Heart right ventricle (tissue), 16 donors: Measurements from ENCODE around the gene UMODL1. TPM values are rescaled to one million over a fixed set of nuclear protein-coding genes. Genes with fewer than 3 reads are reported as not detected.
"Not testable (repeated sequence)": the region's sequence is repeated elsewhere in the genome, so short reads cannot be mapped to it uniquely, and the experiment has no call there.

Source experiments
- ATAC-seq, 8 donors: fragments of 200-7000 bp; cut with Tn5 transposase; one replicate each; pipeline ENCODE4 v1.9.1; 2020; ENCODE audit warnings: mild to moderate bottlenecking in 8 of 8, moderate library complexity in 8 of 8, moderate number of reproducible peaks in 1 of 8
- DNase-seq, 2 donors: peaks; one replicate each; pipeline ENCODE4 v3.0.0-alpha.2; 2020
- H3K27ac ChIP-seq, 10 donors: fragments of 200-600 bp; sonication (generic) in 2 of 10; one replicate each; pipeline versions ENCODE4 v1.5.0 to v1.8.0; 2020 to 2022; ENCODE audit warnings: mild to moderate bottlenecking in 3 of 10
- H3K27me3 ChIP-seq, 7 donors: fragments of 200-600 bp; one replicate each; pipeline ENCODE4 v1.8.0; 2021 to 2022; ENCODE audit warnings: mild to moderate bottlenecking in 2 of 7
- H3K36me3 ChIP-seq, 9 donors: fragments of 200-600 bp; sonication (generic) in 1 of 9; one replicate each; pipeline versions ENCODE4 v1.5.0 to v1.8.0; 2020 to 2022; ENCODE audit warnings: mild to moderate bottlenecking in 2 of 9
- H3K4me1 ChIP-seq, 9 donors: fragments of 200-600 bp; sonication (generic) in 1 of 9; one replicate each; pipeline versions ENCODE4 v1.5.0 to v1.8.0; 2020 to 2022; ENCODE audit warnings: mild to moderate bottlenecking in 4 of 9
- H3K4me3 ChIP-seq, 10 donors: fragments of 200-600 bp; sonication (generic) in 2 of 10; one replicate each; pipeline versions ENCODE4 v1.5.0 to v1.8.0; 2020 to 2022; ENCODE audit warnings: mild to moderate bottlenecking in 7 of 10, moderate library complexity in 2 of 10
- H3K9me3 ChIP-seq, 11 donors: fragments of 200-600 bp in 10 of 11; sonication (generic) in 2 of 11; one replicate each; pipeline versions ENCODE4 v1.5.0 to v1.8.0; 2013 to 2022; ENCODE audit warnings: mild to moderate bottlenecking in 2 of 11, control low read depth in 1 of 11, moderate library complexity in 1 of 11
- WGBS, 2 donors: extraction: QIAGEN DNeasy Blood & Tissue Kit; methylation state at CpG; one replicate each; pipeline ENCODE4 v1.1.7; 2013; ENCODE audit warnings: inconsistent platforms in 1 of 2; 5-methylcytosine and 5-hydroxymethylcytosine counted together
- intact Hi-C, 10 donors: fragments of 100-400 bp; cut with DNase I; formaldehyde crosslinking; loops; one replicate each; pipeline versions ENCODE4 v1.11.1 to v1.14.2; 2022
- polyA plus RNA-seq, 2 donors: library from polyadenylated mRNA; stranded (reverse); fragments of 200-250 nt; gene quantifications; one replicate each; pipeline ENCODE4 v1.2.3, GENCODE V29; 2013
- total RNA-seq, 10 donors: library from RNA; stranded (reverse); fragmentation: NEBNext Ultra II Directional in 3 of 10; extraction: Animal tissue kit (Norgen Biotek cat#: 25700) in 3 of 10; gene quantifications; one replicate each; pipeline versions ENCODE4 v1.2.1 to v1.2.4, GENCODE V29; 2021 to 2023
- TF ChIP-seq, protein P1 (sequence below), 9 donors: fragments of 200-600 bp; sonication (generic) in 2 of 9; IDR thresholded peaks; one replicate each; pipeline versions ENCODE4 v1.5.0 to v1.8.0; 2021 to 2022; ENCODE audit warnings: antibody characterized with exemption in 9 of 9, mild to moderate bottlenecking in 5 of 9, moderate library complexity in 1 of 9
- donor health status: Arrhythmogenic right ventricular cardiomyopathy.
- donor health status: ischemic (EF 13 %, LVEDD 7.1; RV severe dilation, severe dysfunction).
- donor health status: healthy with polysubstance abuse.
- donor health status: DM: no; HTN: yes; CAD: no.
- donor health status: DM: no; HTN: no; CAD: no.
- donor health status: ischemic (EF 25% LVEDD 6.9; RV normal size, moderate dysfunction).
- donor health status: ischemic (EF 25% LVEDD 5.7; RV mildly dilated, moderate dysfunction).
- donor health status: healthy.
- donor health status: DM: yes; HTN: yes; CAD: no.
- donor health status: Ischemic cardiomyopathy.
- donor health status: ischemic (EF 35%, LVEDD 5.7; RV mildly dilated, moderate dysfunction).
- donor health status: nonischemic (EF 11% LVEDD 7.7; RV severe dilation, severe dysfunction).
- donor health status: DM: yes; HTN: yes; CAD: no.
- donor health status: PGD.
- donor health status: ischemic (EF 29% LVEDD 5.4; RV normal size, mild dysfunction).
- donor health status: nonischemic (EF 23%, LVEDD 6.1; RV moderate dilation, normal function).

UMODL1 gene
- total and polyA plus RNA-seq, 12 donors: 0.13 to 0.31 (median 0.25) TPM; not detected in 9

- DNase-seq: no peak
- 78 to 87% methylated on average over 6 of the region's 6 CpGs for WGBS, 2 donors
- TF ChIP-seq, protein P1, sequence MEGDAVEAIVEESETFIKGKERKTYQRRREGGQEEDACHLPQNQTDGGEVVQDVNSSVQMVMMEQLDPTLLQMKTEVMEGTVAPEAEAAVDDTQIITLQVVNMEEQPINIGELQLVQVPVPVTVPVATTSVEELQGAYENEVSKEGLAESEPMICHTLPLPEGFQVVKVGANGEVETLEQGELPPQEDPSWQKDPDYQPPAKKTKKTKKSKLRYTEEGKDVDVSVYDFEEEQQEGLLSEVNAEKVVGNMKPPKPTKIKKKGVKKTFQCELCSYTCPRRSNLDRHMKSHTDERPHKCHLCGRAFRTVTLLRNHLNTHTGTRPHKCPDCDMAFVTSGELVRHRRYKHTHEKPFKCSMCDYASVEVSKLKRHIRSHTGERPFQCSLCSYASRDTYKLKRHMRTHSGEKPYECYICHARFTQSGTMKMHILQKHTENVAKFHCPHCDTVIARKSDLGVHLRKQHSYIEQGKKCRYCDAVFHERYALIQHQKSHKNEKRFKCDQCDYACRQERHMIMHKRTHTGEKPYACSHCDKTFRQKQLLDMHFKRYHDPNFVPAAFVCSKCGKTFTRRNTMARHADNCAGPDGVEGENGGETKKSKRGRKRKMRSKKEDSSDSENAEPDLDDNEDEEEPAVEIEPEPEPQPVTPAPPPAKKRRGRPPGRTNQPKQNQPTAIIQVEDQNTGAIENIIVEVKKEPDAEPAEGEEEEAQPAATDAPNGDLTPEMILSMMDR (IDR thresholded peaks at IDR 0.05): no peak
- ATAC-seq: no peak
- intact Hi-C loops: loop anchor here in 1 of 10 donors (10.0 kb wide), 1 partner anchor 390 kb away; no protein-coding TSS in a partner anchor
- no peak overlapping the region for H3K4me3 ChIP-seq
- H3K9me3 ChIP-seq: no peaks in the 10 kb centered on the region
- no peak overlapping the region for H3K27ac ChIP-seq
- H3K27me3 ChIP-seq: no peaks in the 10 kb centered on the region
- H3K4me1 ChIP-seq: peaks cover 0 to 18% (median 7%) of the 10 kb centered on the region in 9 donors
- H3K36me3 ChIP-seq: no peaks in the 10 kb centered on the region
Measured at GRCh38 chr21:42175110-42175710, 104.1 kb downstream of the UMODL1 start.

DNA sequence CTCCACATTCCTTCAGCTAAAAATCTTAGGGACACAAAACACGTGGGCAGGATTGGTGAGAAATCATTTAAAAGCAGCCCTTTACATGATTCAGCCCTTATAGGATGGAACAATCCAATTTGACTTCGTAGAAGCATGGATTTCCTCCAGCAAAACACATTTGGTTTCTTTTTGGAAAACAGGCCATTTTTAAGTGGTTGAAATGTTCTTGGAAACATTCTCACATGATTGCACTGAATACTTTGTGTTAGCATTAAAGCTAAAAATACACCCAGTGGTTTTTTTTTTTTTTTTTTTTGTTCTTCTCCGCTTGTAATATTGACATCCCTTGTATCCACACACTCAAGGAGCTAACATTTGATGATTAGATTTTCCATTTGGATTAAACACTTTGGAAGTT is 105.7 kb downstream of the UMODL1 start:
- H3K4me1 ChIP-seq: peaks cover 0 to 9% (median 0%) of the 10 kb centered on the region in 9 donors
- ATAC-seq (peak in 1 of 8 donors; percentile 55), DNase-seq (no peak)
- intact Hi-C loops: loop anchor here in 1 of 10 donors (10.0 kb wide), 1 partner anchor 388 kb away; no protein-coding TSS in a partner anchor
- WGBS, 2 donors: 40 to 50% methylated on average over 3 of the region's 3 CpGs
- no peak overlapping the region for H3K27ac ChIP-seq
- TF ChIP-seq, protein P1 (IDR thresholded peaks at IDR 0.05): no peak
- no peak overlapping the region for H3K4me3 ChIP-seq
- no peaks in the 10 kb centered on the region for H3K36me3 ChIP-seq
- no peaks in the 10 kb centered on the region for H3K27me3 ChIP-seq
- no peaks in the 10 kb centered on the region for H3K9me3 ChIP-seq

DNA sequence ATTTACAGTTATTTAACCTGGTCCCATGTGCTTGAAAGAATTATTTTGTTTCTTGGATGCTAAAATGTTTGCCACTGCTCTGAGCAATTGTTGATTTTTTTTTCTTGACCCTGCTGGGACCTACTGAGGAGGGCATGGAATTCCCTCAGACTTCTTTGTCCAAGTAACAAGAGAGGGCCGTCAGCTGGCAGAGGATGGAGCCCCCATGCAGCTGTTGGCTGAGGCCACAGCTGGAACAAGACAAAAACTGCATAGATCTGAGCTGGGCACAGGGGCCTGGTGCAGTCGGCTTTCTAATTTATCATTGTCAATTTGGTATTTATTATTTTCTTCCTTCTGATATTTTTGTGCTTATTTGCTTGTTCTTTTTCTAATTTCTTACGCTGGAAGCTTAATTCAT is 108.2 kb downstream of the UMODL1 start:
- H3K27me3 ChIP-seq: no peaks in the 10 kb centered on the region
- 79 to 85% methylated on average over 3 of the region's 3 CpGs for WGBS, 2 donors
- TF ChIP-seq, protein P1 (IDR thresholded peaks at IDR 0.05): no peak
- intact Hi-C loops: loop anchor here in 1 of 10 donors (10.0 kb wide), 1 partner anchor 385 kb away; no protein-coding TSS in a partner anchor
- DNase-seq (no peak), ATAC-seq (no peak)
- H3K27ac ChIP-seq: no peak overlapping the region
- peaks cover 0 to 10% (median 0%) of the 10 kb centered on the region in 9 donors for H3K4me1 ChIP-seq
- H3K9me3 ChIP-seq: peaks cover 0 to 4% (median 0%) of the 10 kb centered on the region in 11 donors
- no peak overlapping the region for H3K4me3 ChIP-seq
- no peaks in the 10 kb centered on the region for H3K36me3 ChIP-seq

DNA sequence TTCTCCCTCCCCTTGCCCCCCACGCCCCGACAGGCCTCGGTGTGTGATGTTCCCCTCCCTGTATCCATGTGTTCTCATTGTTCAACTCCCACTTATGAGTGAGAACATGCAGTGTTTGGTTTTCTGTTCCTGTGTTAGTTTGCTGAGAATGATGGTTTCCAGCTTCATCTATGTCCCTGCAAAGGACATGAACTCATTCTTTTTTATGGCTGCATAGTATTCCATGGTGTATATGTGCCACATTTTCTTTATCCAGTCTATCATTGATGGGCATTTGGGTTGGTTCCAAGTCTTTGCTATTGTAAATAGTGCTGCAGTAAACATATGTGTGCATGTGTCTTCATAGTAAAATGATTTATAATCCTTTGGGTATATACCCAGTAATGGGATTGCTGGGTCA is 108.9 kb downstream of the UMODL1 start:
- H3K9me3 ChIP-seq, DNase-seq, H3K27me3 ChIP-seq, ATAC-seq, intact Hi-C loops, H3K36me3 ChIP-seq, H3K27ac ChIP-seq, H3K4me3 ChIP-seq: not testable (repeated sequence)
- peaks cover 0 to 10% (median 0%) of the 10 kb centered on the region in 9 donors for H3K4me1 ChIP-seq
- WGBS, 2 donors: 95 to 96% methylated on average over 3 of the region's 3 CpGs
